H9 (cell line): ENCODE results near the gene BLVRB. TPM values are rescaled to one million over a fixed set of nuclear protein-coding genes. Genes with fewer than 3 reads are reported as not detected.
A peak's percentile ranks its signal among the peaks of the same experiment; 100 is the strongest.

Experiments used
- DNase-seq: peaks from one replicate; pipeline ENCODE4 v3.0.0-alpha.2; 2017
- H2AFZ ChIP-seq: one replicate; pipeline ENCODE4 v1.6.1; 2013; ENCODE audit warnings: mild to moderate bottlenecking, low read length, control low read depth, moderate library complexity
- H2AK5ac ChIP-seq: 2 replicates; pipeline ENCODE4 v1.6.1; 2013; ENCODE audit warnings: low read length, control low read depth, mixed read lengths; ENCODE audit not compliant: insufficient read length
- H2BK120ac ChIP-seq: one replicate; pipeline ENCODE4 v1.6.1; 2013; ENCODE audit warnings: low read depth, mild to moderate bottlenecking, low read length, control low read depth, inconsistent platforms; ENCODE audit not compliant: poor library complexity, severe bottlenecking
- H2BK12ac ChIP-seq: 2 replicates; pipeline ENCODE4 v1.6.1; 2013; ENCODE audit warnings: low read length, control low read depth, mixed read lengths, low read depth; ENCODE audit not compliant: insufficient read length
- H2BK15ac ChIP-seq: 2 replicates; pipeline ENCODE4 v1.6.1; 2013; ENCODE audit warnings: low read depth, low read length, control low read depth
- H2BK20ac ChIP-seq: one replicate; pipeline ENCODE4 v1.6.1; 2013; ENCODE audit warnings: low read depth, mild to moderate bottlenecking, low read length, control low read depth, inconsistent platforms; ENCODE audit not compliant: poor library complexity, severe bottlenecking
- H2BK5ac ChIP-seq: 2 replicates; pipeline ENCODE4 v1.6.1; 2013; ENCODE audit warnings: low read length, control low read depth, mixed read lengths; ENCODE audit not compliant: insufficient read length
- H3K14ac ChIP-seq: 2 replicates; pipeline ENCODE4 v1.6.1; 2013; ENCODE audit warnings: low read length, control low read depth; ENCODE audit not compliant: insufficient read depth
- H3K18ac ChIP-seq: 2 replicates; pipeline ENCODE4 v1.6.1; 2013; ENCODE audit warnings: low read depth, mild to moderate bottlenecking, mixed read lengths, low read length, control low read depth; ENCODE audit not compliant: insufficient read length
- H3K23ac ChIP-seq: 2 replicates; pipeline ENCODE4 v1.6.1; 2013; ENCODE audit warnings: low read length, control low read depth, mixed read lengths, low read depth; ENCODE audit not compliant: insufficient read length
- H3K23me2 ChIP-seq: 2 replicates; pipeline ENCODE4 v1.6.1; 2013; ENCODE audit warnings: low read depth, mild to moderate bottlenecking, mixed read lengths, low read length, control low read depth; ENCODE audit not compliant: insufficient read length, poor library complexity, severe bottlenecking
- H3K27ac ChIP-seq: 2 replicates; pipeline ENCODE4 v1.5.1; 2013; ENCODE audit warnings: low read length, control low read depth, mixed read lengths, low read depth; ENCODE audit not compliant: insufficient read length
- H3K27me3 ChIP-seq: 2 replicates; pipeline ENCODE4 v1.6.1; 2013; ENCODE audit warnings: low read length, control low read depth, inconsistent platforms; ENCODE audit not compliant: insufficient read depth
- H3K4ac ChIP-seq: 2 replicates; pipeline ENCODE4 v1.6.1; 2013; ENCODE audit warnings: low read depth, mild to moderate bottlenecking, control low read depth, inconsistent platforms, low read length, moderate library complexity
- H3K4me1 ChIP-seq: 2 replicates; pipeline ENCODE4 v1.6.1; 2013; ENCODE audit warnings: low read length, control low read depth, inconsistent platforms; ENCODE audit not compliant: insufficient read depth
- H3K4me2 ChIP-seq: 2 replicates; pipeline ENCODE4 v1.6.1; 2013; ENCODE audit warnings: low read length, control low read depth, mixed read lengths; ENCODE audit not compliant: insufficient read length, insufficient read depth
- H3K56ac ChIP-seq: 2 replicates; pipeline ENCODE4 v1.6.1; 2013; ENCODE audit warnings: low read depth, mild to moderate bottlenecking, mixed read lengths, low read length, control low read depth; ENCODE audit not compliant: insufficient read length
- H3K79me1 ChIP-seq: 2 replicates; pipeline ENCODE4 v1.6.1; 2013; ENCODE audit warnings: low read depth, mild to moderate bottlenecking, moderate library complexity, low read length, control low read depth, inconsistent platforms; ENCODE audit not compliant: insufficient read depth, poor library complexity, severe bottlenecking
- H3K79me2 ChIP-seq: 2 replicates; pipeline ENCODE4 v1.6.1; 2013; ENCODE audit warnings: low read length, control low read depth, inconsistent platforms; ENCODE audit not compliant: insufficient read depth
- H3K9ac ChIP-seq: 2 replicates; pipeline ENCODE4 v1.6.1; 2013; ENCODE audit warnings: low read length, control low read depth, mixed read lengths; ENCODE audit not compliant: insufficient read length; ENCODE audit errors: extremely low read depth
- H3K9me3 ChIP-seq: one replicate; pipeline ENCODE4 v1.6.1; 2013; ENCODE audit warnings: low read depth, low read length, inconsistent platforms; ENCODE audit not compliant: control insufficient read depth
- H3T11ph ChIP-seq: one replicate; pipeline ENCODE4 v1.6.1; 2013; ENCODE audit warnings: mild to moderate bottlenecking, low read length, control low read depth, inconsistent platforms
- H4K20me1 ChIP-seq: one replicate; pipeline ENCODE4 v1.6.1; 2013; ENCODE audit not compliant: control insufficient read depth, insufficient read length, insufficient read depth
- H4K5ac ChIP-seq: 2 replicates; pipeline ENCODE4 v1.6.1; 2013; ENCODE audit warnings: low read depth, mild to moderate bottlenecking, mixed read lengths, low read length, control low read depth; ENCODE audit not compliant: insufficient read length
- H4K8ac ChIP-seq: replicated peaks from 2 replicates; pipeline ENCODE4 v1.6.1; 2013; ENCODE audit warnings: low read length, control low read depth, mixed read lengths, low read depth; ENCODE audit not compliant: insufficient read length
- H4K91ac ChIP-seq: 2 replicates; pipeline ENCODE4 v1.6.1; 2013; ENCODE audit warnings: low read depth, mild to moderate bottlenecking, moderate library complexity, mixed read lengths, low read length, control low read depth; ENCODE audit not compliant: insufficient read length
- H3K27ac Mint-ChIP-seq, 3 experiments: 2 replicates in 2 of 3; 3 replicates in 1 of 3; pipeline ENCODE4 v1.8.0; 2020 to 2021; ENCODE audit warnings: mixed read lengths in 3 of 3, mild to moderate bottlenecking in 1 of 3, moderate library complexity in 1 of 3
- H3K27me3 Mint-ChIP-seq: 2 replicates; pipeline ENCODE4 v1.8.0; 2021; ENCODE audit warnings: low read depth, mild to moderate bottlenecking, moderate library complexity, mixed read lengths
- H3K36me3 Mint-ChIP-seq, 3 experiments: 2 replicates in 2 of 3; 3 replicates in 1 of 3; pipeline ENCODE4 v1.8.0; 2020 to 2021; ENCODE audit warnings: low read depth in 3 of 3, mixed read lengths in 3 of 3; ENCODE audit not compliant: insufficient read depth in 1 of 3
- H3K4me1 Mint-ChIP-seq, 2 experiments: 2 replicates each; pipeline ENCODE4 v1.8.0; 2020; ENCODE audit warnings: mixed read lengths in 2 of 2
- H3K4me3 Mint-ChIP-seq, 2 experiments: 2 replicates in 1 of 2; 3 replicates in 1 of 2; pipeline ENCODE4 v1.8.0; 2020 to 2021; ENCODE audit warnings: mild to moderate bottlenecking in 2 of 2, mixed read lengths in 2 of 2, moderate library complexity in 1 of 2
- H3K9me3 Mint-ChIP-seq, 2 experiments: 2 replicates in 1 of 2; 3 replicates in 1 of 2; pipeline ENCODE4 v1.8.0; 2020; ENCODE audit warnings: mild to moderate bottlenecking in 2 of 2, mixed read lengths in 2 of 2, moderate library complexity in 1 of 2
- CTCF ChIP-seq: fragments of 200-600 bp; sonication (generic); conservative IDR thresholded peaks from 3 replicates; pipeline ENCODE4 v1.8.0; 2021; ENCODE audit warnings: antibody characterized with exemption, mild to moderate bottlenecking
- WGBS: extraction: QIAGEN DNeasy Blood & Tissue Kit; methylation state at CpG from one replicate; pipeline ENCODE4 v1.1.7; 2013; ENCODE audit warnings: missing lambda C conversion rate, low lambda C conversion rate, mixed read lengths; ENCODE audit not compliant: insufficient read length; ENCODE audit errors: extremely low coverage; 5-methylcytosine and 5-hydroxymethylcytosine counted together
- total RNA-seq: library from RNA; stranded (reverse); gene quantifications from 2 replicates; pipeline ENCODE4 v1.2.1, GENCODE V29; 2021

Gene BLVRB
- total RNA-seq, 1 experiment from 2014 or later, result 27.9 TPM

GRCh38 chr19:40442328-40443130 is 23.0 kb downstream of the BLVRB start:
- Histone ChIP-seq H4K20me1 (no peaks in the 10 kb centered on the region), H3K14ac (no peak overlapping the region), H2BK12ac (no peak overlapping the region), H4K5ac (no peak overlapping the region), H4K91ac (no peak overlapping the region), H2AK5ac (no peak overlapping the region), H2BK120ac (no peak overlapping the region), H3K9ac (peak overlapping the region; percentile 11), H3K4me2 (peak overlapping the region; percentile 80), H3K79me1 (peaks cover 6% of the 10 kb centered on the region), H3K23ac (no peak overlapping the region), H3K23me2 (peaks cover 3% of the 10 kb centered on the region), H2BK5ac (no peak overlapping the region), H3K9me3 (no peaks in the 10 kb centered on the region), H3K18ac (no peak overlapping the region), H3K4me1 (no peaks in the 10 kb centered on the region), H2AFZ (no peak overlapping the region), H2BK15ac (no peak overlapping the region), H3T11ph (no peak overlapping the region), H4K8ac (no peak overlapping the region), H3K56ac (no peak overlapping the region), H3K4ac (no peak overlapping the region), H3K27ac (no peak overlapping the region), H2BK20ac (no peak overlapping the region), H3K79me2 (peaks cover 4% of the 10 kb centered on the region; the same call in 1 of the 2 replicates), H3K27me3 (no peaks in the 10 kb centered on the region)
- TF ChIP-seq CTCF, result no peak
- peaks cover 28 to 32% of the 10 kb centered on the region in 2 experiments for H3K4me1 Mint-ChIP-seq
- no peaks in the 10 kb centered on the region; a peak in 1 of 5 replicates for H3K9me3 Mint-ChIP-seq
- WGBS, result no CpG with 5 or more reads among the region's 22 CpGs
- peaks cover 15 to 25% (median 23%) of the 10 kb centered on the region in 3 experiments for H3K36me3 Mint-ChIP-seq
- peak overlapping the region; percentile 91 to 96 for H3K4me3 Mint-ChIP-seq
- peak overlapping the region; percentile 94 to 99 (median 99) for H3K27ac Mint-ChIP-seq
- H3K27me3 Mint-ChIP-seq, result no peaks in the 10 kb centered on the region
- no peak for DNase-seq
